Ishikawa (cell line): ENCODE measurements around the gene TMEM209.

Experiments used
- CEBPB ChIP-seq: IDR thresholded peaks from 2 replicates; pipeline ENCODE4 v1.6.1; 2012
- CREB1 ChIP-seq: IDR thresholded peaks from 2 replicates; pipeline ENCODE4 v1.6.1; 2012; ENCODE audit warnings: low read depth
- EGR1 ChIP-seq: IDR thresholded peaks from 2 replicates; pipeline ENCODE4 v1.6.1; 2012
- EP300 ChIP-seq: IDR thresholded peaks from 2 replicates; pipeline ENCODE4 v1.6.1; 2012; ENCODE audit warnings: borderline replicate concordance
- FOXM1 ChIP-seq: IDR thresholded peaks from 2 replicates; pipeline ENCODE4 v1.6.1; 2012; ENCODE audit warnings: low read depth, borderline replicate concordance
- MAX ChIP-seq: IDR thresholded peaks from 2 replicates; pipeline ENCODE4 v1.6.1; 2012
- NFIC ChIP-seq: IDR thresholded peaks from 2 replicates; pipeline ENCODE4 v1.6.1; 2012
- RAD21 ChIP-seq: IDR thresholded peaks from 2 replicates; pipeline ENCODE4 v1.6.1; 2012; ENCODE audit warnings: low read depth
- REST ChIP-seq: IDR thresholded peaks from 2 replicates; pipeline ENCODE4 v1.6.1; 2012; ENCODE audit warnings: low read depth, mild to moderate bottlenecking
- TAF1 ChIP-seq: IDR thresholded peaks from 2 replicates; pipeline ENCODE4 v1.6.1; 2012; ENCODE audit warnings: low read depth, mild to moderate bottlenecking
- TCF12 ChIP-seq: IDR thresholded peaks from 2 replicates; pipeline ENCODE4 v1.6.1; 2012; ENCODE audit warnings: low read depth
- TEAD4 ChIP-seq: IDR thresholded peaks from 2 replicates; pipeline ENCODE4 v1.6.1; 2012
- USF1 ChIP-seq: IDR thresholded peaks from 2 replicates; pipeline ENCODE4 v1.6.1; 2012
- YY1 ChIP-seq: IDR thresholded peaks from 2 replicates; pipeline ENCODE4 v1.6.1; 2012; ENCODE audit warnings: low read depth
- ZBTB7A ChIP-seq: IDR thresholded peaks from 2 replicates; pipeline ENCODE4 v1.6.1; 2012; ENCODE audit warnings: low read depth

Gene TMEM209

GRCh38 chr7:130232209-130232608 is 27.0 kb upstream of the TMEM209 start:
- TF ChIP-seq EGR1: no peak

GRCh38 chr7:130231792-130232191 is 26.6 kb upstream of the TMEM209 start:
- TF ChIP-seq EGR1: no peak
- TF ChIP-seq YY1: no peak
- TF ChIP-seq USF1: no peak
- no peak for TF ChIP-seq CREB1

GRCh38 chr7:130228840-130229502 is 23.8 kb upstream of the TMEM209 start:
- TF ChIP-seq TAF1 (no peak), ZBTB7A (no peak), EGR1 (no peak), YY1 (no peak), TEAD4 (no peak), RAD21 (no peak), USF1 (no peak), CREB1 (no peak), EP300 (no peak), FOXM1 (no peak), NFIC (no peak), TCF12 (no peak), MAX (no peak)

- TF ChIP-seq FOXM1 (no peak), NFIC (no peak), ZBTB7A (no peak), EP300 (no peak), YY1 (no peak)
Measured at GRCh38 chr7:130227883-130228575, 22.8 kb upstream of the TMEM209 start.

GRCh38 chr7:130226333-130226732 is 21.1 kb upstream of the TMEM209 start:
- TF ChIP-seq EP300: no peak
- TF ChIP-seq TAF1: no peak
- no peak for TF ChIP-seq TEAD4
- no peak for TF ChIP-seq CEBPB
- no peak for TF ChIP-seq FOXM1
- TF ChIP-seq ZBTB7A: no peak
- no peak for TF ChIP-seq YY1
- TF ChIP-seq USF1: no peak
- no peak for TF ChIP-seq REST
- no peak for TF ChIP-seq CREB1
- no peak for TF ChIP-seq TCF12
- TF ChIP-seq MAX: no peak
- TF ChIP-seq NFIC: no peak
- no peak for TF ChIP-seq RAD21
- no peak for TF ChIP-seq EGR1

GRCh38 chr7:130224210-130224609 is 19.0 kb upstream of the TMEM209 start:
- TF ChIP-seq MAX (no peak), EP300 (no peak), CREB1 (no peak), YY1 (no peak), NFIC (no peak), REST (no peak), TCF12 (no peak)
